Esophagus (tissue), 2 donors: ENCODE measurements around the gene PPY. TPM values are rescaled to one million over a fixed set of nuclear protein-coding genes. Genes with fewer than 3 reads are reported as not detected.

ENCODE experiments used
- H3K27ac ChIP-seq, 2 donors: one replicate each; pipeline ENCODE4 v1.5.1; 2013; ENCODE audit warnings: low read depth in 2 of 2, mild to moderate bottlenecking in 2 of 2, inconsistent platforms in 1 of 2, low read length in 1 of 2, moderate library complexity in 1 of 2
- H3K27me3 ChIP-seq, 2 donors: one replicate each; pipeline ENCODE4 v1.6.1; 2013; ENCODE audit warnings: low read length in 2 of 2, control low read depth in 1 of 2, mild to moderate bottlenecking in 1 of 2; ENCODE audit not compliant: insufficient read depth in 2 of 2, control insufficient read depth in 1 of 2
- H3K36me3 ChIP-seq, 2 donors: one replicate each; pipeline ENCODE4 v1.6.1; 2013; ENCODE audit warnings: low read length in 1 of 2; ENCODE audit not compliant: control insufficient read depth in 2 of 2, insufficient read depth in 2 of 2
- H3K4me1 ChIP-seq, 2 donors: one replicate each; pipeline ENCODE4 v1.6.1; 2013; ENCODE audit warnings: low read length in 1 of 2; ENCODE audit not compliant: control insufficient read depth in 2 of 2, insufficient read depth in 2 of 2
- H3K4me3 ChIP-seq, 2 donors: one replicate each; pipeline ENCODE4 v1.5.1; 2013; ENCODE audit warnings: low read length in 2 of 2, mild to moderate bottlenecking in 2 of 2, low read depth in 1 of 2, moderate library complexity in 1 of 2
- H3K9me3 ChIP-seq, 2 donors: one replicate each; pipeline ENCODE4 v1.6.1; 2013; ENCODE audit warnings: mild to moderate bottlenecking in 2 of 2, low read depth in 1 of 2, low read length in 1 of 2, moderate library complexity in 1 of 2; ENCODE audit not compliant: control insufficient read depth in 2 of 2, insufficient read depth in 1 of 2
- WGBS, 2 donors: extraction: QIAGEN DNeasy Blood & Tissue Kit; methylation state at CpG; one replicate each; pipeline ENCODE4 v1.1.7; 2013; 5-methylcytosine and 5-hydroxymethylcytosine counted together
- polyA plus RNA-seq, 2 donors: library from polyadenylated mRNA; stranded (reverse); fragments of 200-250 nt; gene quantifications; one replicate each; pipeline ENCODE4 v1.2.3, GENCODE V29; 2013
- donor health status: healthy with polysubstance abuse.
- donor health status: Bipolar disorder and iron deficiency.

Gene PPY, protein sequence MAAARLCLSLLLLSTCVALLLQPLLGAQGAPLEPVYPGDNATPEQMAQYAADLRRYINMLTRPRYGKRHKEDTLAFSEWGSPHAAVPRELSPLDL
- polyA plus RNA-seq = not detected

DNA sequence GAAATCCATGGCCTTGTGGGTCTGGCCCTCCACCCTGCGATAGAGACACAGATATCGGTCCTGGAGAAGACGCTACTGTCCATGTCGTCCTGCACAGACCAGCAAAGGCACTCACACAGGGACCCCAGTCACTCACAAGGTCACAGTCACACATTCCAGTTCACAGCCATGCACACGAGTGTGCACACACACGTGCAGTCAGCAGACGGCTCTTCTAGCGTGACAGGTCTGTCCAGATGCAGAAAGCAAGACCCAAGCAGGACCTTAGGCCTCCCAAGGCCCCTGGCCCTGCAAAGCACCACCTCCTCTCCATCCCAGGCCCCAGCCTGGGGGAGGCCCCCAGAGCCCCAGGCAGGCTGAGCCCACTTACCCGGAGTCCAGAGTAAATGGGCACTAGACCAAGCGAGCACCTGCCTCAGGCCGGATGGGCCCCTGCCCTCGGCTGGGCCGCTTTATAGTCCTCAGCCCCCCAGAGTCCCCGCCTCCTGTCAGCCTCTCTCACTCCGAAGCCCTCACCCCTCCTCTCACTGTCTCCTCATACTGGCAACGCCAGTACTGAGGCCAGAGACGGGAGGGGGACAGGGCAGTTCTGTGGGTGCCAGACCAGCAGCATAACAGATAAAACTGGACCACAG, at the start of gene PPY:
TSS of gene PPY (minus strand) at position 426 of the 635 bp plus-strand sequence. CDS start 822 bp downstream, outside the sequence.
- Histone ChIP-seq H3K4me3 (no peak within 1 kb of the TSS), H3K36me3 (no peaks in the 10 kb centered on the region), H3K4me1 (peaks cover 4% of the 10 kb centered on the region in 2 donors), H3K27me3 (peaks cover 0 to 3% of the 10 kb centered on the region in 2 donors), H3K9me3 (no peaks in the 10 kb centered on the region), H3K27ac (no peak within 1 kb of the TSS)
- 89 to 93% methylated on average over 17 of the region's 17 CpGs for WGBS, 2 donors

DNA sequence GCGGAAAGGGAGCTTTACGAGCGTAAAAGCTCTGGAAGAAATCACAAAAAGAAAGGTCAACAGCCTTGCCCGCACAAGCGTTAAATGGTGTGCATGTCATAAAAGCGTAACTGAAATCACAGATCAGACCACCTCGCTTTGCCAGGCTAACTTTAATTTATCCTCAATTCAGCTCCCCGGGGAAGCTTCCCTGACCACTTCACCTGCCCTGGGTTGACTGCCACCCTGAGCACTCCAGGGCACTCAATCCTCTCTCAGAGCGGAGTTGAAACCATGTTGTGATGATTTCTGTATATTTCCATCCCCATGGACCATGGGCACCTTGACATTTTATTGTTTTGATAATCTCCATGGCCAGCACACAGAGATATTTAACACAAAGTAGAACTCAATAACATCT, 46.0 kb upstream of the PPY start:
- Histone ChIP-seq H3K4me1 (peaks cover 5% of the 10 kb centered on the region in 2 donors), H3K4me3 (no peak overlapping the region), H3K27ac (no peak overlapping the region), H3K36me3 (no peaks in the 10 kb centered on the region), H3K9me3 (no peaks in the 10 kb centered on the region), H3K27me3 (peaks cover 0 to 4% of the 10 kb centered on the region in 2 donors)
- 89 to 91% methylated on average over 9 of the region's 9 CpGs for WGBS, 2 donors

DNA sequence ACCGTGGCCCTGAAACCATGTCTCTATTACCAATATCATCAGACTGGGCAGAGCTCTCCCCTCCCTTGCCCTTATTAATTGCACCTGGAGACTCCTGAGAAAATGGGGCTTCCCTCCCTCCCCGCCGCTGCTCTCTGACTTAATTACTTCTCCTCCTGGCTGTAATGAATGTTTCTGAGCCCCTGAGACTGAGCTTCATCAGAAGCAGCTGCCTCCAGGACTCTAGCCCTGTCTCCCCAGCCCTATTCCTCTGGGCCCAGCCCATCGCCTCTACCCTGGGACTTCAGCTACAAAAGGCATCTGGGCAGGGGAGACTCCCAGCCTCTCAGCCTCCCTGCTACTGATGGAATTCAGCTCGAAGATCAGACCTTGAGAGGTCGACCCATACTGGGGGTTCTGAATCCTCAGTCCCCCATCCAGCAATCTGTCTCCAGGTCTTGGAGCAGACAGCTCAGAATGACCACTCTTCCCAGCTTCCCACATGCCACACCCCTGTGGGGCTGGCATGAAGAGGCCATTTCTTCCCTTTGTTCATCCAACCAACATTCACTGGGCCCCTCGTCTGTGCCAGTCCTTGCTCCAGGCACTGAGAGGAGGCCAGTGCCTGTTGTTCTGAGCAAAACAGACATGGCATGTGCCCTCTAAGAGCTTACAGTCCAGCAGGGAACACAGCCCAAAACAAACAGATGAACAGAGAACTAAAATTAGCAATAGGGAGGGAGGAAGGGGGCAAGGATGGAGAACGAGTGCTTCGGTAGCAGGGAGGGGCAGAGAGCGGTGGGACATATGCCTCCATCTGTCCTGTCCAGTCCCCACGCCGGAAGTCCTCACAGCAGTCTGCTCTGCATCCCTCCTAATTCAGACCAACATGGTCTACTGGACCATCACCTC, 45.1 kb upstream of the PPY start:
- Histone ChIP-seq H3K4me1 (peaks cover 5 to 7% of the 10 kb centered on the region in 2 donors), H3K27me3 (peaks cover 0 to 5% of the 10 kb centered on the region in 2 donors), H3K36me3 (no peaks in the 10 kb centered on the region), H3K27ac (no peak overlapping the region), H3K4me3 (no peak overlapping the region), H3K9me3 (no peaks in the 10 kb centered on the region)
- 64 to 70% methylated on average over 12 of the region's 12 CpGs for WGBS, 2 donors

DNA sequence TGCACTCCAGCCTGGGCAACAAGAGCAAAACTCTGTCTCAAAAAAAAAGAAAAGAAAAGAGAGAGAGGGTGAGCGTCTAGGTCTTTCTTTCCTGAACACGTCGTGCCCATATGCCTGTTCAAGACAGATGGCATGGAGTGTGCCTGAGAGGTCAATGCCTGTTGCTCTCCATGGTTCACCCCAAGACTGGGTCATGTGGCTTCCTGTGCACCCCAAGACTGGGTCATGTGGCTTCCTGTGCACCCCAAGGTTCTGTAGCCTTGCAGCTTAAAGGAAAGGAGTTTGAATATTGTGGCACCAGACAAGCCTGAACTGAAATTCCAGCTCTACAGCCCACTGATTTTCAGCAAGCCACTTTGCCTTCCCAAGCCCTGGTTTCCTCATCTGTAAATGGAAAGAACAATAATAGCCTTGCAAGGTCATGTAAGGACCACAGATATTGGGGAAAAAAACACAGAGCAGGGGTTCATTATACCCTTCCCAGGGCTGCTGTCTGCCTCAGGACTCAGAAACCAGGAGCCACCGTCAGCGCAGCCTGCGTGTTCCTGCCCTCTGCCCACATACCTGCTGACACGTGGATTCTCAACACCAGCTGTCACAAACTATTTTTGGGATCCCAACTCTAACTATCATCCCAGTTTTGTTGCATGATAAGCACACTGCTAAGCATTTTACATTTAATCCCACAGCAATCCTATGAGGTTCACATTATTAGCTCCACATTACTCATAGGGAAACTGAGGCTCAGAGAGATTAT, 44.1 kb upstream of the PPY start:
- Histone ChIP-seq H3K27ac (no peak overlapping the region), H3K4me3 (no peak overlapping the region), H3K4me1 (peaks cover 5 to 7% of the 10 kb centered on the region in 2 donors), H3K36me3 (no peaks in the 10 kb centered on the region), H3K9me3 (no peaks in the 10 kb centered on the region), H3K27me3 (peaks cover 0 to 5% of the 10 kb centered on the region in 2 donors)
- 87 to 89% methylated on average over 7 of the region's 7 CpGs for WGBS, 2 donors

DNA sequence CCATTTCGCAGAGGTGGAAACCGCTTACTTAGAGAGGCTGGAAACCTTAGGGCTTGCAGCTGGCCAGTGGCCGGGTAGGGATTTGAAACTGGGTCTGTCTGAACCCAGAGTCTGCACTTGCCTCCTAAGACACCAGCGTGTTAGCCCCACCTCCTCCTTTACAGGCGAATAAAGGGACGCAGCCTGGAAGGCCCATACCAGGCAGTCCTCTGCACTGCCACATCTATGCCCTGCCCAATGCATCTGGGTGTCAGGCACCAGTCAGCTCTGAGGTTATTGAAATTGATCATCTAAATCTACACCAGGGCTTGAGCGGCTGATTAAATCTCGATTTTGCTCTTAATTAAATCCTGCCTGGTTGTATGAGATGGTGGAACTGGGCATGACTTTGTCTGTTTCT, 42.2 kb upstream of the PPY start:
- WGBS, 2 donors = 82 to 89% methylated on average over 8 of the region's 8 CpGs
- no peaks in the 10 kb centered on the region for H3K36me3 ChIP-seq
- H3K4me3 ChIP-seq = peak overlapping the region in 1 of 2 donors; percentile 34
- no peak overlapping the region for H3K27ac ChIP-seq
- peaks cover 5 to 7% of the 10 kb centered on the region in 2 donors for H3K4me1 ChIP-seq
- peaks cover 0 to 5% of the 10 kb centered on the region in 2 donors for H3K27me3 ChIP-seq
- H3K9me3 ChIP-seq = no peaks in the 10 kb centered on the region

DNA sequence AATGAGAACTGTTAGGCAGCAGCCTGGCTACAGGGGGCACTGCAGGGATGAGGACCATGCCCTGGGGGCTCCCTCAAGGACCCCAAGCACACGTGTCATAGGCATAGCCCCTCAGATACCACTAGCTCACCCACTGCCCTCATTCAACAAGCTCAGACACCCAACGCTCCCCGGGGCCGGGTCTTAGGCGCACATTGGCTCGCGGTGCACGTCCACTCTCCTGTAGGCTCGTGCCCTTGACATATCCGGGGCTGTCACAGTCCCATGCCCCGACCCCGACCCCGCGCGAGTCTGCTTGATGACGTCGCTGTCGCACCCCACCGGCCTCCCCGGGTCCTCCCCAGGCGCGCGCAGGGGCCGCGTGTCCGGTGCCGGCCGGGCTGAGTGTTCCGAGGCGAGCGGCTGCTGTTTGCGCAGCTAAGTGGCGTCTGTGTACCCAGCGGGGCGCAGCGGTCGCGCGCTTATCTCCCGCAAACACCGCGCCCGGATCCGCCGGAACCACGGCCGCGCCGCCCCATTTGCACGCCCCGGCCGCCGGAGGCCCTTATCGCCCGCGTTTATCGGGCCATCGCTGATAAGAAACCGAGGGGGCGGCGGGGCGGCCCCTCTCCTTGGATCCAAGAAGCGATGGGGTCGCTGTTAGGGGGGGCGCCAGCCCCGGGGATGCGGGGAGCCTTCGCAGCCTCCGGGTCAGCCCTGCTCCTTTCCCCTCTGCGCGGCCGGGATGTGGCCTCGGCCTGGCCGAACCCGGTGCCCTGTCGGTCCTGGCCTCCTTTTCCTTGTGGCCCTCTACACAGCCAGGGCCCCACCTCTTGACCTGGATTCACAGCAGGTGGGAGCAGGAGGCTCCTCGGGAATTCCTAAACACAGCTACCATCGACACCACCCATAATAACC, 41.5 kb upstream of the PPY start:
- H3K9me3 ChIP-seq = no peaks in the 10 kb centered on the region
- H3K27ac ChIP-seq = no peak overlapping the region
- peaks cover 5 to 7% of the 10 kb centered on the region in 2 donors for H3K4me1 ChIP-seq
- peaks cover 0 to 5% of the 10 kb centered on the region in 2 donors for H3K27me3 ChIP-seq
- H3K4me3 ChIP-seq = peak overlapping the region in 1 of 2 donors; percentile 34
- H3K36me3 ChIP-seq = no peaks in the 10 kb centered on the region
- WGBS, 2 donors = 3 to 4% methylated on average over 75 to 78 of the region's 78 CpGs

DNA sequence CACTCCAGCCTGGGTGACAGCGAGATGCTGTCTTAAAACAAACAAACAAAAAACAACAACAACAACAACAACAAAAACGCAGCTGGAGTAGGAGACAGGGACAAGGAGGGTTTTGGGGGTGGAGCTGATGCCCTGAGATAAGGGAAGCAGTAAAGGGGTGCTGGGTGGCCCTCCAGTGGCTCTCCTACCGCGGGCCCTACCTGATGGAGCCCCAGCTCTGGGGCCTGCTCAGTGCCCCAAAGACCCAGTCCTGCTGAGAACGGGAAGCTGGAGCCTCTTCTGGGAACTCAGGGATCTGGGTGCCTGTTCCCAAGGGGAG, 40.9 kb upstream of the PPY start:
- Histone ChIP-seq H3K9me3 (no peaks in the 10 kb centered on the region), H3K4me1 (peaks cover 5 to 7% of the 10 kb centered on the region in 2 donors), H3K36me3 (no peaks in the 10 kb centered on the region), H3K27ac (no peak overlapping the region), H3K27me3 (peaks cover 0 to 5% of the 10 kb centered on the region in 2 donors), H3K4me3 (no peak overlapping the region)
- 26 to 27% methylated on average over 5 of the region's 5 CpGs for WGBS, 2 donors

DNA sequence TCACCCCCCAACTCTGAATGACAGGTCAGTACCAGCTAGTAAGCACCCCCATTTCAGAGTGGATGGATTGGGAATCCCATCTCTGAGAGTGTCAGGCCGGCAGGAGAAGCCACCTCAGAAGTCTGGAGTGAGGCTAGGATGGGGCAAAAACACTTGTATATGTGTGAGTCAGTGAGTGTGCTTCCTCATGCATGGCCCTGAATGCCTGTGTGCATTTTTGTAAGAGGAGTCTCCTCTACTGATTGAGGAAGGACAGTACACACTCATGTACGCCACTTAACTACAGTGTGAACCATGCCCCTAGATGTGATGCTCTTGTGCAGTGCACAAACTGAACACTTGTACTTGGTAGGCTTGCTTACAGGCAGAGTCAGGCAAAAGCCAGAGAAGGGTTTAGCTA, 39.9 kb upstream of the PPY start:
- no peak overlapping the region for H3K27ac ChIP-seq
- H3K36me3 ChIP-seq = no peaks in the 10 kb centered on the region
- peaks cover 5 to 7% of the 10 kb centered on the region in 2 donors for H3K4me1 ChIP-seq
- peaks cover 0 to 5% of the 10 kb centered on the region in 2 donors for H3K27me3 ChIP-seq
- WGBS, 2 donors = 79 to 89% methylated on average over 2 of the region's 2 CpGs
- no peak overlapping the region for H3K4me3 ChIP-seq
- no peaks in the 10 kb centered on the region for H3K9me3 ChIP-seq
